OCI-LY7 (cell line): Measurements from ENCODE around the gene PEPD. TPM values are rescaled to one million over a fixed set of nuclear protein-coding genes. Genes with fewer than 3 reads are reported as not detected.

ENCODE experiments used
- BruUV-seq: library from RNA; stranded (reverse); fragments of 400-500 nt; replicated peaks from 2 replicates; lab custom pipeline; 2021; lab: Mats Ljungman, UMichigan
- CTCF ChIA-PET: fragments of 300-600 bp; sonication (Branson Sonifier 250); formaldehyde crosslinking; loops from one replicate; lab custom pipeline; 2022; ENCODE audit warnings: antibody characterized with exemption; ENCODE audit not compliant: unreplicated experiment; lab: Charles Lee
- POLR2A ChIA-PET: fragments of 300-600 bp; sonication (Branson Sonifier 250); formaldehyde crosslinking; loops from one replicate; lab custom pipeline; 2022; ENCODE audit warnings: antibody characterized with exemption; lab: Charles Lee
- DNase-seq: peaks from one replicate; pipeline ENCODE4 v3.0.0-alpha.2; 2015; ENCODE audit warnings: low spot score
- H2AFZ ChIP-seq: fragments of 200-600 bp; sonication (generic), shearing (Covaris generic); 2 replicates; pipeline ENCODE4 v1.6.1; 2014; ENCODE audit warnings: mild to moderate bottlenecking, antibody characterized with exemption, low read length, moderate library complexity
- H3K27ac ChIP-seq: fragments of 200-600 bp; sonication (generic); 2 replicates; pipeline ENCODE4 v1.5.1; 2014; ENCODE audit warnings: mixed run types, low read depth, mild to moderate bottlenecking, moderate library complexity, low read length, inconsistent platforms; ENCODE audit not compliant: poor library complexity, severe bottlenecking
- H3K36me3 ChIP-seq: fragments of 200-600 bp; sonication (generic); 2 replicates; pipeline ENCODE4 v1.6.1; 2014; ENCODE audit warnings: mild to moderate bottlenecking, antibody characterized with exemption, low read length, moderate library complexity, mixed read lengths; ENCODE audit not compliant: insufficient read depth
- H3K4me1 ChIP-seq: fragments of 200-600 bp; sonication (generic); 2 replicates; pipeline ENCODE4 v1.5.1; 2014; ENCODE audit warnings: mild to moderate bottlenecking, low read length; ENCODE audit not compliant: insufficient read depth, poor library complexity, severe bottlenecking
- H3K4me2 ChIP-seq: fragments of 200-600 bp; sonication (generic); 2 replicates; pipeline ENCODE4 v1.6.1; 2014; ENCODE audit warnings: mild to moderate bottlenecking, low read length
- H3K4me3 ChIP-seq: fragments of 200-600 bp; sonication (generic); 2 replicates; pipeline ENCODE4 v1.5.1; 2014; ENCODE audit warnings: mild to moderate bottlenecking, low read depth, low read length; ENCODE audit not compliant: poor library complexity, severe bottlenecking
- H3K79me2 ChIP-seq: fragments of 200-600 bp; sonication (generic); 2 replicates; pipeline ENCODE4 v1.6.1; 2016; ENCODE audit warnings: low read depth, mild to moderate bottlenecking, low read length, moderate library complexity, mixed read lengths; ENCODE audit not compliant: insufficient read depth
- H3K9me2 ChIP-seq: fragments of 200-600 bp; sonication (generic); 2 replicates; pipeline ENCODE4 v1.6.1; 2016; ENCODE audit warnings: mild to moderate bottlenecking, low read length, mixed read lengths; ENCODE audit not compliant: insufficient read depth
- H3K9me3 ChIP-seq: fragments of 200-600 bp; sonication (generic); 2 replicates; pipeline ENCODE4 v1.6.1; 2014; ENCODE audit warnings: mild to moderate bottlenecking, mixed run types, low read length, mixed read lengths
- H4K20me1 ChIP-seq: fragments of 200-600 bp; sonication (generic); 2 replicates; pipeline ENCODE4 v1.6.1; 2014; ENCODE audit warnings: mild to moderate bottlenecking, antibody characterized with exemption, low read length, moderate library complexity, mixed read lengths; ENCODE audit not compliant: insufficient read depth
- CTCF ChIP-seq: fragments of 200-600 bp; sonication (generic); conservative IDR thresholded peaks from 2 replicates; pipeline ENCODE4 v1.5.1; 2014; ENCODE audit warnings: mild to moderate bottlenecking, antibody characterized with exemption, low read length, moderate library complexity, mixed read lengths
- EZH2phosphoT487 ChIP-seq: fragments of 200-600 bp; sonication (generic); IDR thresholded peaks from 2 replicates; pipeline ENCODE4 v1.6.1; 2018; ENCODE audit warnings: low read depth, borderline replicate concordance, mild to moderate bottlenecking, mixed run types, antibody characterized with exemption, low read length, moderate library complexity, mixed read lengths
- intact Hi-C: fragments of 100-400 bp; cut with micrococcal nuclease; formaldehyde crosslinking; loops from one replicate; pipeline ENCODE4 v1.10.0; 2022; ENCODE audit not compliant: unreplicated experiment
- total RNA-seq, 2 experiments: library from RNA; depleted of rRNA in 1 of 2; stranded (reverse); fragments of >200 nt in 1 of 2; shearing (Covaris generic) in 1 of 2; gene quantifications; 2 replicates each; pipeline ENCODE4 v1.2.3, GENCODE V29; 2014 to 2022

PEPD gene
- total RNA-seq, 2 experiments from 2014 or later = 24.4 to 29.7 TPM

GRCh38 chr19:33445442-33446329 is 75.9 kb downstream of the PEPD start:
- CTCF ChIA-PET = no interaction called here
- TF ChIP-seq EZH2phosphoT487 (no peak), CTCF (no peak)
- Histone ChIP-seq H3K79me2 (no peaks in the 10 kb centered on the region), H3K4me3 (no peak overlapping the region), H3K36me3 (no peaks in the 10 kb centered on the region), H3K27ac (no peak overlapping the region), H3K4me1 (no peaks in the 10 kb centered on the region), H2AFZ (no peak overlapping the region), H4K20me1 (no peaks in the 10 kb centered on the region), H3K9me3 (no peaks in the 10 kb centered on the region), H3K4me2 (no peak overlapping the region), H3K9me2 (no peaks in the 10 kb centered on the region)
- intact Hi-C loops = no loop called here
- POLR2A ChIA-PET = no interaction called here
- BruUV-seq = no TSS peak
- DNase-seq = no peak

- CTCF ChIA-PET = no interaction called here
- Histone ChIP-seq H3K9me3 (no peaks in the 10 kb centered on the region), H3K4me1 (no peaks in the 10 kb centered on the region), H3K27ac (no peak overlapping the region), H2AFZ (no peak overlapping the region), H3K4me2 (no peak overlapping the region), H3K79me2 (no peaks in the 10 kb centered on the region), H3K4me3 (no peak overlapping the region), H4K20me1 (no peaks in the 10 kb centered on the region), H3K9me2 (no peaks in the 10 kb centered on the region), H3K36me3 (no peaks in the 10 kb centered on the region)
- POLR2A ChIA-PET = no interaction called here
- no peak for DNase-seq
- BruUV-seq = no TSS peak
- intact Hi-C loops = no loop called here
- TF ChIP-seq EZH2phosphoT487 = no peak
- TF ChIP-seq CTCF = no peak
Measured at GRCh38 chr19:33444562-33445441, 76.8 kb downstream of the PEPD start.
